ENCODE measurements around the gene CEP295NL. TPM values are rescaled to one million over a fixed set of nuclear protein-coding genes. Genes with fewer than 3 reads are reported as not detected.
"Not testable (repeated sequence)": the region's sequence is repeated elsewhere in the genome, so short reads cannot be mapped to it uniquely, and the experiment has no call there.

CEP295NL gene
- total RNA-seq, 1 experiment from 2014 or later: 1.8 TPM

DNA sequence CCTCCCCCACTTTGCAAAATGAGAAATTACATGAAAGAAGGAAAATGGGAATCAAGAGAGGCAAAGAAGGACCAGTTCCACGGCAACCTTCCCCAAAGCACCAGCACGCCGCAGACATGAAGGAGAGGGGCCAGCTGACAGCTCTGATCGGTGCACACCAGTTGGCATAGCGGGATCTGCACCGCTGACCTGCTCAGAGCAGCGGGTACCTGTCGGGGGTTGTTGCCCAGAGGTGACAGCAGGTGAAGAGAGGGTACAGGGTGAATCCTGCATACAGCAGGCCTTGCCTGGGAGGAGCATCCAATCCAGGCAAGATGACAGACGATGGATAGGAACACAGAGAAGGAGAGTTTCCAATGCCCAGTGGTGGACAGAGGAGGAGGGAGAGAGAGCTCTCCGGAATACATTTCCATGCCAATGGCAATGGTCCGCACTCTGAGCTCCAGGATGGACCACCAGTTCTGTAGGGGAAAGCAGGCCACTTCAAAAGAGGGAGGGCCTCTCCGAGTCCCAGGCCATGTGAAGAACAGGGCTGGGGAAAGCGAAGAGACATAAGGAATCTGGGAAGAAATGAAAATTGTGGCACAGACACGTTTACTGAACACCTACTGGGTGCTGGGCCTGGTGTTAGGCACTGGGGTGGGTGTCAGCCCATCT, 24.0 kb downstream of the CEP295NL start:
- Histone ChIP-seq H3K27ac (ENCODE audit: low read length) (no peak overlapping the region), H3K4me3 (ENCODE audit: low read length) (no peak overlapping the region), H3F3A (ENCODE audit: low read length, unreplicated experiment) (no peaks in the 10 kb centered on the region), H3K27me3 (ENCODE audit: low read length) (no peaks in the 10 kb centered on the region), H2AFZ (ENCODE audit: low read length) (no peak overlapping the region), H3K36me3 (ENCODE audit: low read depth, low read length) (no peaks in the 10 kb centered on the region; the same call in 1 of the 2 replicates), H3K9me2 (replicated peaks; ENCODE audit: low read length) (no peaks in the 10 kb centered on the region), H3K9ac (ENCODE audit: low read length) (no peak overlapping the region), H4K20me1 (ENCODE audit: low read length) (no peaks in the 10 kb centered on the region), H3K4me2 (ENCODE audit: low read length) (no peak overlapping the region), H3K79me2 (ENCODE audit: low read length) (peaks cover 12% of the 10 kb centered on the region; the same call in 1 of the 2 replicates), H3K9me3 (ENCODE audit: low read length) (no peaks in the 10 kb centered on the region), H3K4me1 (ENCODE audit: insufficient read depth, low read length) (peaks cover 31% of the 10 kb centered on the region)
- CTCF ChIA-PET: interaction anchor here (0.6 kb wide), 1 partner anchor 93 kb away, joined by 3 read pairs; no protein-coding TSS in a partner anchor
- DNase-seq: no peak
- POLR2A ChIA-PET (ENCODE audit: unreplicated experiment): no interaction called here
- ATAC-seq: no peak
- no peak for TF ChIP-seq EZH2 (IDR thresholded peaks at IDR 0.05; ENCODE audit: low read length, unreplicated experiment)
- intact Hi-C loops (cut with micrococcal nuclease): no loop called here
- no TSS peak for BruUV-seq (replicated peaks)

DNA sequence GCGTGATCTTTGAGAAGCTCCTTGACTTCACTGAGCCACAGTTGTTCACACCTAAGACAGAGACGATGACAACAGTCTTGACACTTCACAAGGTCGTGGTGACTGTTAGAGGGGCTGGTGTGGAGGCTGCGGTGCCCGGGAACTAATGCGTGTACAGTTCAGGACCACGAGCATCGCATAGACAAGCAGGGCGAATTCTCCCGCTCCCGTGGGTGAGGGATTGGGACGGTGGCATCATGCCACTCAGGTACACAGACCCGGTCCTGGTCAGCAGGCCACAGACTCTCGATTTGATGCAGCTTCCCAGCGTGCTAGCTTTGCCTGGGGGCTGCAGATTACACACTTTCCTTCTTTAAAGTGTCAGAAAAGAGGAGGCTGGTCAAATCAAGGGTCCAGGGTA, 24.7 kb downstream of the CEP295NL start:
- no peaks in the 10 kb centered on the region for H3K27me3 ChIP-seq (ENCODE audit: low read length)
- no peak overlapping the region for H3K4me2 ChIP-seq (ENCODE audit: low read length)
- intact Hi-C loops (cut with micrococcal nuclease): no loop called here
- H3K79me2 ChIP-seq (ENCODE audit: low read length): peaks cover 12% of the 10 kb centered on the region; the same call in 1 of the 2 replicates
- H3K9me2 ChIP-seq (replicated peaks; ENCODE audit: low read length): no peaks in the 10 kb centered on the region
- BruUV-seq (replicated peaks): no TSS peak
- ChIA-PET CTCF (interaction anchor here (0.6 kb wide), 1 partner anchor 93 kb away, joined by 3 read pairs; no protein-coding TSS in a partner anchor), POLR2A (ENCODE audit: unreplicated experiment) (no interaction called here)
- H3K36me3 ChIP-seq (ENCODE audit: low read depth, low read length): no peaks in the 10 kb centered on the region; the same call in 1 of the 2 replicates
- no peak overlapping the region for H3K27ac ChIP-seq (ENCODE audit: low read length)
- no peak overlapping the region for H3K4me3 ChIP-seq (ENCODE audit: low read length)
- ATAC-seq (no peak), DNase-seq (no peak)
- no peak for TF ChIP-seq EZH2phosphoT487 (IDR thresholded peaks at IDR 0.05; ENCODE audit: borderline replicate concordance, low read length)
- no peak for TF ChIP-seq EZH2 (IDR thresholded peaks at IDR 0.05; ENCODE audit: low read length, unreplicated experiment)
- TF ChIP-seq, protein P1, sequence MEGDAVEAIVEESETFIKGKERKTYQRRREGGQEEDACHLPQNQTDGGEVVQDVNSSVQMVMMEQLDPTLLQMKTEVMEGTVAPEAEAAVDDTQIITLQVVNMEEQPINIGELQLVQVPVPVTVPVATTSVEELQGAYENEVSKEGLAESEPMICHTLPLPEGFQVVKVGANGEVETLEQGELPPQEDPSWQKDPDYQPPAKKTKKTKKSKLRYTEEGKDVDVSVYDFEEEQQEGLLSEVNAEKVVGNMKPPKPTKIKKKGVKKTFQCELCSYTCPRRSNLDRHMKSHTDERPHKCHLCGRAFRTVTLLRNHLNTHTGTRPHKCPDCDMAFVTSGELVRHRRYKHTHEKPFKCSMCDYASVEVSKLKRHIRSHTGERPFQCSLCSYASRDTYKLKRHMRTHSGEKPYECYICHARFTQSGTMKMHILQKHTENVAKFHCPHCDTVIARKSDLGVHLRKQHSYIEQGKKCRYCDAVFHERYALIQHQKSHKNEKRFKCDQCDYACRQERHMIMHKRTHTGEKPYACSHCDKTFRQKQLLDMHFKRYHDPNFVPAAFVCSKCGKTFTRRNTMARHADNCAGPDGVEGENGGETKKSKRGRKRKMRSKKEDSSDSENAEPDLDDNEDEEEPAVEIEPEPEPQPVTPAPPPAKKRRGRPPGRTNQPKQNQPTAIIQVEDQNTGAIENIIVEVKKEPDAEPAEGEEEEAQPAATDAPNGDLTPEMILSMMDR (conservative IDR thresholded peaks at IDR 0.05; ENCODE audit: low read depth, low read length): no peak
- H3K9ac ChIP-seq (ENCODE audit: low read length): no peak overlapping the region
- peaks cover 31% of the 10 kb centered on the region for H3K4me1 ChIP-seq (ENCODE audit: insufficient read depth, low read length)
- H3K9me3 ChIP-seq (ENCODE audit: low read length): no peaks in the 10 kb centered on the region
- H3F3A ChIP-seq (ENCODE audit: low read length, unreplicated experiment): no peaks in the 10 kb centered on the region
- H2AFZ ChIP-seq (ENCODE audit: low read length): no peak overlapping the region
- H4K20me1 ChIP-seq (ENCODE audit: low read length): no peaks in the 10 kb centered on the region

DNA sequence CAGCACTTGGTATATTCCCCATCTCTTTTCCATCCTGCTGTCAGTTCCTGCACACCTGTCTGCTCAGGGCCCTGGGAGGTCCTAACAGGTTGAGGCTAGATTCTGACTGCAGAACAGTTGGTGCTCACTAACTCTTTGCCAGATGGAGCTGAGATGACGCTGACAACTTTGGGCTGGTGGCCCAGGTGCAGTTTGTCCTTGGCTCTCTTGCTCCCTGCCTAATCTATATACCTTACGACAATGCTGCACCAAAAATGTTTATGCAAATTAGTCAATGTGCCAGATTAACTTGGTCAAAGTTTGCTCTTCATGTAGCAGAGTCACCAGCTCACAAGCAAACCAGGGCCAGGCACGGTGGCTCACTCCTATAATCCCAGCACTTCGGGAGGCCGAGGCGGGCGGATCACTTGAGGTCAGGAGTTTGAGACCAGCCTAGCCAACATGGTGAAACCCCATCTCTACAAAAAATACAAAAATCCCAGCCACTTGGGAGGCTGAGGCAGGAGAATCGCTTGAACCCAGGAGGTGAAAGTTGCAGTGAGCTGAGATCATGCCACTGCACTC, 26.0 kb downstream of the CEP295NL start:
- ATAC-seq; CTCF ChIA-PET; intact Hi-C loops (cut with micrococcal nuclease); H3K4me2 ChIP-seq (ENCODE audit: low read length); H3K4me3 ChIP-seq (ENCODE audit: low read length); H3K27ac ChIP-seq (ENCODE audit: low read length); H3K9me2 ChIP-seq (replicated peaks; ENCODE audit: low read length); H3K79me2 ChIP-seq (ENCODE audit: low read length); BruUV-seq (replicated peaks); H3F3A ChIP-seq (ENCODE audit: low read length, unreplicated experiment); H3K9ac ChIP-seq (ENCODE audit: low read length); H3K36me3 ChIP-seq (ENCODE audit: low read depth, low read length); POLR2A ChIA-PET (ENCODE audit: unreplicated experiment); H3K27me3 ChIP-seq (ENCODE audit: low read length); DNase-seq; H2AFZ ChIP-seq (ENCODE audit: low read length); H3K9me3 ChIP-seq (ENCODE audit: low read length); H4K20me1 ChIP-seq (ENCODE audit: low read length): not testable (repeated sequence)
- peaks cover 23% of the 10 kb centered on the region for H3K4me1 ChIP-seq (ENCODE audit: insufficient read depth, low read length)
